Body of pancreas (tissue), 4 donors: ENCODE measurements around the gene CELSR1. TPM values are rescaled to one million over a fixed set of nuclear protein-coding genes. Genes with fewer than 3 reads are reported as not detected.

ENCODE experiments used
- ATAC-seq: fragments of 150-250 bp; one replicate; pipeline ENCODE4 v1.9.1; 2016
- DNase-seq, 4 donors: peaks; one replicate each; pipeline ENCODE4 v3.0.0-alpha.2; 2019
- H3K27ac ChIP-seq, 4 donors: fragments of 200-600 bp; sonication (generic); 1 replicate in 3 of 4; 2 replicates in 1 of 4; pipeline versions ENCODE4 v1.5.1 to v1.6.1; 2016 to 2019; ENCODE audit warnings: mild to moderate bottlenecking in 1 of 4, mixed read lengths in 1 of 4, moderate library complexity in 1 of 4
- H3K27me3 ChIP-seq, 2 donors: fragments of 200-600 bp; sonication (generic); one replicate each; pipeline ENCODE4 v1.6.0; 2016; ENCODE audit warnings: mild to moderate bottlenecking in 1 of 2
- H3K36me3 ChIP-seq, 2 donors: fragments of 200-600 bp; sonication (generic); replicated peaks in 1 of 2; 2 replicates each; pipeline ENCODE4 v1.5.1; 2016; ENCODE audit warnings: low read depth in 2 of 2; ENCODE audit not compliant: insufficient read depth in 1 of 2
- H3K4me1 ChIP-seq: fragments of 200-600 bp; sonication (generic); one replicate; pipeline ENCODE4 v1.6.0; 2016
- H3K4me3 ChIP-seq, 2 donors: fragments of 200-600 bp; sonication (generic); 1 replicate in 1 of 2; 2 replicates in 1 of 2; pipeline ENCODE4 v1.5.1; 2016 to 2019
- H3K9me3 ChIP-seq, 3 donors: fragments of 200-600 bp; sonication (generic); 1 replicate in 2 of 3; 2 replicates in 1 of 3; pipeline ENCODE4 v1.5.1; 2016
- POLR2A ChIP-seq, 3 donors: fragments of 450-650 bp; IDR thresholded peaks; one replicate each; pipeline ENCODE4 v1.6.1; 2016; ENCODE audit warnings: antibody characterized with exemption in 3 of 3, mild to moderate bottlenecking in 2 of 3
- WGBS, 2 donors: methylation state at CpG; one replicate each; pipeline ENCODE4 v1.1.5; 2017; 5-methylcytosine and 5-hydroxymethylcytosine counted together
- intact Hi-C: fragments of 100-400 bp; cut with DNase I; formaldehyde crosslinking; loops from one replicate; pipeline ENCODE4 v1.15.1; 2023
- total RNA-seq, 2 donors: library from RNA; depleted of rRNA; stranded (reverse); fragments of >200 nt; gene quantifications; one replicate each; pipeline ENCODE4 v1.1.0, GENCODE V29; 2016
- TF ChIP-seq, protein P1 (sequence below), 7 experiments: fragments of 450-650 bp in 4 of 7; fragments of 200-600 bp in 3 of 7; sonication (generic) in 3 of 7; IDR thresholded peaks; one replicate each; pipeline ENCODE4 v1.5.1; 2016 to 2019; ENCODE audit warnings: antibody characterized with exemption in 7 of 7

CELSR1 gene
- total RNA-seq, 2 donors from 2014 or later = 0.66 to 3.6 TPM

DNA sequence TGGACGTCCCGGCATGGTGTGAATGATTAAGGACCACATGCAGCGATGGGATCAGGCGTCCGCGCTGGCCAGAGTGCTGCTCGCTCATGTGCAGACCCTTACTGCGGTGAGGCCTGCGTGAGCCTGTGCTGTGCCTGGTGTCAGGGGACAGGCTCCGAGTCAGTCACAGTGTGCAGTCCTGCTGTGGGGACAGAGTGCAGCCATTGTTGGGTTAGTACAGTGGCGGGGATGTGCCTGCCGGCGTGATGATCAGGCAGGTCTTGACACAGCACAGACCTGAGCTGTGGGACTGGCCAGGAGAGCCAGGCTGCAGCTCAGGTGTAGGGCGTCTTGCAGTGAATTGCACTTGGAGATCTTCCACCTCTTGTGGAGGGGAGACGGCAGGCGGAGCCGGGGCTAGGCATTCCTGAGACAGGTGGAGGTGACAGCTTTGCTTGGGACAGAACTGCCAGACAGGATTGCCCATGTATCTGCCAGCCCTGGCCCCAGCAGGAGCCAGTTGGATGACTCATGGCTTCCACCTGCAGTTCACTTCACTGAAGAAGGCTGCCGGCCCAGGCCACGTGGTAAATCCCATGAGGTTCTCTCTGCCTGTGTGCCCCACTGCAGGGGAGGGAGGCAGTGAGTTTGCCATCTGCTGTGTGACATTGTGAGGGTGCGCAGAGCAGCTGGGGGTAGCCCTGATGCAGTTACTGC is 184.6 kb downstream of the CELSR1 start:
- Histone ChIP-seq H3K27me3 (no peaks in the 10 kb centered on the region), H3K4me1 (peaks cover 69% of the 10 kb centered on the region), H3K36me3 (peaks cover 9 to 15% of the 10 kb centered on the region in 2 donors), H3K4me3 (no peak overlapping the region), H3K9me3 (no peaks in the 10 kb centered on the region), H3K27ac (peak overlapping the region; percentile 66 to 72 (median 69))
- DNase-seq (peak; percentile 89 to 96 (median 95)), ATAC-seq (peak; percentile 89)
- TF ChIP-seq, protein P1, sequence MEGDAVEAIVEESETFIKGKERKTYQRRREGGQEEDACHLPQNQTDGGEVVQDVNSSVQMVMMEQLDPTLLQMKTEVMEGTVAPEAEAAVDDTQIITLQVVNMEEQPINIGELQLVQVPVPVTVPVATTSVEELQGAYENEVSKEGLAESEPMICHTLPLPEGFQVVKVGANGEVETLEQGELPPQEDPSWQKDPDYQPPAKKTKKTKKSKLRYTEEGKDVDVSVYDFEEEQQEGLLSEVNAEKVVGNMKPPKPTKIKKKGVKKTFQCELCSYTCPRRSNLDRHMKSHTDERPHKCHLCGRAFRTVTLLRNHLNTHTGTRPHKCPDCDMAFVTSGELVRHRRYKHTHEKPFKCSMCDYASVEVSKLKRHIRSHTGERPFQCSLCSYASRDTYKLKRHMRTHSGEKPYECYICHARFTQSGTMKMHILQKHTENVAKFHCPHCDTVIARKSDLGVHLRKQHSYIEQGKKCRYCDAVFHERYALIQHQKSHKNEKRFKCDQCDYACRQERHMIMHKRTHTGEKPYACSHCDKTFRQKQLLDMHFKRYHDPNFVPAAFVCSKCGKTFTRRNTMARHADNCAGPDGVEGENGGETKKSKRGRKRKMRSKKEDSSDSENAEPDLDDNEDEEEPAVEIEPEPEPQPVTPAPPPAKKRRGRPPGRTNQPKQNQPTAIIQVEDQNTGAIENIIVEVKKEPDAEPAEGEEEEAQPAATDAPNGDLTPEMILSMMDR (IDR thresholded peaks at IDR 0.05) = peak in 1 of 7 experiments; percentile 5
- peak in 1 of 3 donors; percentile 18 for TF ChIP-seq POLR2A (IDR thresholded peaks at IDR 0.05)
- WGBS, 2 donors = 50 to 57% methylated on average over 12 to 20 of the region's 20 CpGs
- intact Hi-C loops = no loop called here

DNA sequence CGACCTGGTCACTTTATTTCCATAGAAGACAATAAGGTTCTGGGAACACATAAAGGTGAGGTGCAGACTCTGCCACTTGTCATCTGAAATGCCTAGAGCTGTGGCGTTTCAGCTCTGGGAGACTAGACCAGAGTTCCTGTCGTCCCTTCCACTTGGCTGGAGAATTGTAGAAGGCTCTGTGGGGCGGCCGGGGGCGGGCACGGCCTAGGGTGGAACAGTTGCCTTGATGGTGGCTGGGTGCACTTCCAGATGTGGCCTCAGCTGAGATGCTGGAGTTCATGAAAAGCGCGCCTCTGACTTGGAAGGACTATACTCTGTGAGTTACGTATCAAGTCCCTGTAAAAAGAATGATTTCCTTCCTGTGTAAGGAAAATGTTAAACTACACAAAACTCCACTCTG is 185.1 kb downstream of the CELSR1 start:
- 77 to 85% methylated on average over 8 to 10 of the region's 10 CpGs for WGBS, 2 donors
- intact Hi-C loops = no loop called here
- H3K36me3 ChIP-seq = peaks cover 9 to 15% of the 10 kb centered on the region in 2 donors
- H3K9me3 ChIP-seq = no peaks in the 10 kb centered on the region
- no peak for ATAC-seq
- peak overlapping the region; percentile 47 to 72 (median 69) for H3K27ac ChIP-seq
- peaks cover 74% of the 10 kb centered on the region for H3K4me1 ChIP-seq
- no peak overlapping the region for H3K4me3 ChIP-seq
- TF ChIP-seq, protein P1 (IDR thresholded peaks at IDR 0.05) = no peak
- TF ChIP-seq POLR2A (IDR thresholded peaks at IDR 0.05) = no peak
- no peaks in the 10 kb centered on the region for H3K27me3 ChIP-seq
- DNase-seq = no peak

DNA sequence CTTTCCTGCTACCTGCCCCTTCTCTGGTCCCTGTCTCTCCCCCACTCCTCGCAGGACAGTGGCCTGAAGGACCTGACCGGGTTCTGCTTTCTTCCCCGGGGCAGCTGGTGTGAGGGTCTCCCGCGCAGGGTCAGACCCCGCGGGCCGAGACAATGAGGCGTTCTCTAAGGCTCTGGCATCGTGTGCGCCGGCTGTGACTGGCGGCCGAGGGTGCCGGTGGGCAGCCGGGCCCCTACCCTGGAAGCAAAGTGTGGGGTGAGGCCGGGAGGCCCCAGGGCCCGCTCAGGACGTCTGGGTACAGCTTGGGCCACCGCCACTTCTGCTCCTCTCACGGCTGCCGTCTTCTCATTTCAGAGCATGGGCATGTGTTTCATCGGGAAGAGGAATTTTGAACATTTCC is 185.7 kb downstream of the CELSR1 start:
- TF ChIP-seq, protein P1 (IDR thresholded peaks at IDR 0.05) = no peak
- TF ChIP-seq POLR2A (IDR thresholded peaks at IDR 0.05) = no peak
- Histone ChIP-seq H3K27me3 (no peaks in the 10 kb centered on the region), H3K9me3 (no peaks in the 10 kb centered on the region), H3K27ac (peak overlapping the region in 3 of 4 donors; percentile 45 to 82 (median 69)), H3K4me3 (no peak overlapping the region), H3K36me3 (peaks cover 9 to 15% of the 10 kb centered on the region in 2 donors), H3K4me1 (peaks cover 79% of the 10 kb centered on the region)
- 89 to 98% methylated on average over 9 to 21 of the region's 23 CpGs for WGBS, 2 donors
- intact Hi-C loops = no loop called here
- DNase-seq (no peak), ATAC-seq (no peak)

DNA sequence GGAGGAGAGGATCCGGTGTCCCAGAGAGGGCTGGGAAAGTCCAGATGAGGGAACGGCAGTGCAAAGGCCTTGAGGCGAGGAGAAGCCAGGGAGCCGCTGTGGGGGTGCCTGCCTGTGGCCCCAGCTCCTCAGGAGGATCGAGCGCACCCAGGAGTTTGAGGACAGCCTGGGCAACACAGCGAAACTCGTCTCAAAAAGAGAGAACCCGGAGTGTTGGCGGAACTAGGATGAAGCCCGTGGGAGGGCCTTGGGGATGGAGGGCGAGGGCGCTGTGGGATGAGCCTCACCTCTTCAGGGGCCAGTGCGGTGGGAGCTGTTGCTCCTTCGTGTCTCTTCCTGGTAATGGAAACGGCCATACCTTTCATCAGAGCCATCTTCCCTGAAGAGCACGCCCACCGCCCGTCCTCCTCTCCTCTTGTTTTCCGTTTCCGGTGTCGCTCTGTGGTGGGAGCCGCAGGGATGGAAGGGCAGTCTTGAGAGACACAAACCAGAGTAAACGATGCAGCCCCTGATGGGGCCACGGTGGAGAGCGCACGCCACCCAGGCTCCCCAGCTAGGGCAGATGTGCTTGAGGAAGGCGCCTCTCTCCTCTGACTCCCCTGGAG is 186.2 kb downstream of the CELSR1 start:
- ATAC-seq (no peak), DNase-seq (no peak)
- Histone ChIP-seq H3K4me3 (no peak overlapping the region), H3K9me3 (no peaks in the 10 kb centered on the region), H3K36me3 (peaks cover 9 to 13% of the 10 kb centered on the region in 2 donors), H3K4me1 (peaks cover 84% of the 10 kb centered on the region), H3K27me3 (no peaks in the 10 kb centered on the region), H3K27ac (peak overlapping the region in 3 of 4 donors; percentile 45 to 82 (median 69))
- WGBS, 2 donors = 87 to 88% methylated on average over 23 to 28 of the region's 28 CpGs
- TF ChIP-seq, protein P1 (IDR thresholded peaks at IDR 0.05) = no peak
- no peak for TF ChIP-seq POLR2A (IDR thresholded peaks at IDR 0.05)
- intact Hi-C loops = no loop called here
